Activated naive CD4-positive, alpha-beta T cell treated with anti-CD3 and anti-CD28 coated beads, Interleukin-2, amount 50 U/mL, for 24 hours (primary cell): ENCODE measurements around the gene TRPM3.

ENCODE experiments used
- H3K27ac Mint-ChIP-seq: one replicate; pipeline ENCODE4 v1.8.0; 2021; ENCODE audit warnings: mild to moderate bottlenecking, mixed read lengths
- H3K27me3 Mint-ChIP-seq: one replicate; pipeline ENCODE4 v1.8.0; 2021; ENCODE audit warnings: mixed read lengths
- H3K36me3 Mint-ChIP-seq: one replicate; pipeline ENCODE4 v1.8.0; 2021; ENCODE audit warnings: mixed read lengths
- H3K4me1 Mint-ChIP-seq: one replicate; pipeline ENCODE4 v1.8.0; 2021; ENCODE audit warnings: mixed read lengths
- H3K4me3 Mint-ChIP-seq: one replicate; pipeline ENCODE4 v1.8.0; 2021; ENCODE audit warnings: mild to moderate bottlenecking, mixed read lengths
- H3K9me3 Mint-ChIP-seq: one replicate; pipeline ENCODE4 v1.8.0; 2021; ENCODE audit warnings: mixed read lengths

The TRPM3 gene

GRCh38 chr9:70569070-70569772 is 552.2 kb downstream of the TRPM3 start:
- H3K9me3 Mint-ChIP-seq = no peaks in the 10 kb centered on the region
- no peaks in the 10 kb centered on the region for H3K27me3 Mint-ChIP-seq
- no peak overlapping the region for H3K4me3 Mint-ChIP-seq
- H3K4me1 Mint-ChIP-seq = peaks cover 19% of the 10 kb centered on the region
- H3K27ac Mint-ChIP-seq = no peak overlapping the region
- H3K36me3 Mint-ChIP-seq = no peaks in the 10 kb centered on the region

- no peaks in the 10 kb centered on the region for H3K9me3 Mint-ChIP-seq
- no peaks in the 10 kb centered on the region for H3K36me3 Mint-ChIP-seq
- peaks cover 36% of the 10 kb centered on the region for H3K4me1 Mint-ChIP-seq
- H3K4me3 Mint-ChIP-seq = no peak overlapping the region
- no peaks in the 10 kb centered on the region for H3K27me3 Mint-ChIP-seq
- H3K27ac Mint-ChIP-seq = no peak overlapping the region
Observed at GRCh38 chr9:70567511-70567910, 553.9 kb downstream of the TRPM3 start.

- Mint-ChIP-seq H3K36me3 (no peaks in the 10 kb centered on the region), H3K9me3 (no peaks in the 10 kb centered on the region), H3K27ac (no peak overlapping the region), H3K4me1 (peaks cover 41% of the 10 kb centered on the region), H3K4me3 (no peak overlapping the region), H3K27me3 (no peaks in the 10 kb centered on the region)
Observed at GRCh38 chr9:70566751-70567150, 554.7 kb downstream of the TRPM3 start.

GRCh38 chr9:70566066-70566465 is 555.4 kb downstream of the TRPM3 start:
- peaks cover 48% of the 10 kb centered on the region for H3K4me1 Mint-ChIP-seq
- no peaks in the 10 kb centered on the region for H3K36me3 Mint-ChIP-seq
- H3K9me3 Mint-ChIP-seq = no peaks in the 10 kb centered on the region
- no peaks in the 10 kb centered on the region for H3K27me3 Mint-ChIP-seq
- H3K27ac Mint-ChIP-seq = peak overlapping the region; percentile 38
- no peak overlapping the region for H3K4me3 Mint-ChIP-seq

GRCh38 chr9:70564468-70565335 is 556.7 kb downstream of the TRPM3 start:
- H3K4me3 Mint-ChIP-seq = peak overlapping the region; percentile 54
- no peaks in the 10 kb centered on the region for H3K36me3 Mint-ChIP-seq
- H3K27me3 Mint-ChIP-seq = no peaks in the 10 kb centered on the region
- no peaks in the 10 kb centered on the region for H3K9me3 Mint-ChIP-seq
- peaks cover 52% of the 10 kb centered on the region for H3K4me1 Mint-ChIP-seq
- H3K27ac Mint-ChIP-seq = peak overlapping the region; percentile 92

- Mint-ChIP-seq H3K27me3 (no peaks in the 10 kb centered on the region), H3K27ac (peak overlapping the region; percentile 92), H3K4me1 (peaks cover 56% of the 10 kb centered on the region), H3K4me3 (peak overlapping the region; percentile 54), H3K36me3 (no peaks in the 10 kb centered on the region), H3K9me3 (no peaks in the 10 kb centered on the region)
Observed at GRCh38 chr9:70563431-70564204, 557.8 kb downstream of the TRPM3 start.

- H3K4me3 Mint-ChIP-seq = peak overlapping the region; percentile 54
- peaks cover 56% of the 10 kb centered on the region for H3K4me1 Mint-ChIP-seq
- H3K27me3 Mint-ChIP-seq = no peaks in the 10 kb centered on the region
- no peaks in the 10 kb centered on the region for H3K36me3 Mint-ChIP-seq
- H3K27ac Mint-ChIP-seq = peak overlapping the region; percentile 92
- H3K9me3 Mint-ChIP-seq = no peaks in the 10 kb centered on the region
Observed at GRCh38 chr9:70563010-70563409, 558.4 kb downstream of the TRPM3 start.

- peaks cover 56% of the 10 kb centered on the region for H3K4me1 Mint-ChIP-seq
- peak overlapping the region; percentile 13 for H3K27ac Mint-ChIP-seq
- H3K4me3 Mint-ChIP-seq = no peak overlapping the region
- no peaks in the 10 kb centered on the region for H3K36me3 Mint-ChIP-seq
- no peaks in the 10 kb centered on the region for H3K9me3 Mint-ChIP-seq
- H3K27me3 Mint-ChIP-seq = no peaks in the 10 kb centered on the region
Observed at GRCh38 chr9:70561786-70562395, 559.5 kb downstream of the TRPM3 start.

- Mint-ChIP-seq H3K36me3 (no peaks in the 10 kb centered on the region), H3K4me3 (no peak overlapping the region), H3K9me3 (no peaks in the 10 kb centered on the region), H3K27me3 (no peaks in the 10 kb centered on the region), H3K27ac (peak overlapping the region; percentile 13), H3K4me1 (peaks cover 49% of the 10 kb centered on the region)
Observed at GRCh38 chr9:70561111-70561510, 560.3 kb downstream of the TRPM3 start.

- peak overlapping the region; percentile 19 for H3K27ac Mint-ChIP-seq
- H3K36me3 Mint-ChIP-seq = no peaks in the 10 kb centered on the region
- H3K27me3 Mint-ChIP-seq = no peaks in the 10 kb centered on the region
- no peak overlapping the region for H3K4me3 Mint-ChIP-seq
- no peaks in the 10 kb centered on the region for H3K9me3 Mint-ChIP-seq
- peaks cover 35% of the 10 kb centered on the region for H3K4me1 Mint-ChIP-seq
Observed at GRCh38 chr9:70559102-70559501, 562.3 kb downstream of the TRPM3 start.

GRCh38 chr9:70557661-70558369 is 563.6 kb downstream of the TRPM3 start:
- H3K4me1 Mint-ChIP-seq = peaks cover 27% of the 10 kb centered on the region
- no peaks in the 10 kb centered on the region for H3K36me3 Mint-ChIP-seq
- H3K9me3 Mint-ChIP-seq = no peaks in the 10 kb centered on the region
- no peak overlapping the region for H3K4me3 Mint-ChIP-seq
- no peak overlapping the region for H3K27ac Mint-ChIP-seq
- H3K27me3 Mint-ChIP-seq = no peaks in the 10 kb centered on the region

GRCh38 chr9:70556771-70557170 is 564.6 kb downstream of the TRPM3 start:
- Mint-ChIP-seq H3K9me3 (no peaks in the 10 kb centered on the region), H3K4me1 (peaks cover 20% of the 10 kb centered on the region), H3K36me3 (no peaks in the 10 kb centered on the region), H3K27me3 (no peaks in the 10 kb centered on the region), H3K27ac (no peak overlapping the region), H3K4me3 (no peak overlapping the region)

- Mint-ChIP-seq H3K27me3 (no peaks in the 10 kb centered on the region), H3K9me3 (no peaks in the 10 kb centered on the region), H3K4me1 (peaks cover 9% of the 10 kb centered on the region), H3K36me3 (no peaks in the 10 kb centered on the region), H3K4me3 (no peak overlapping the region), H3K27ac (no peak overlapping the region)
Observed at GRCh38 chr9:70554881-70555280, 566.5 kb downstream of the TRPM3 start.

GRCh38 chr9:70553707-70554673 is 567.4 kb downstream of the TRPM3 start:
- Mint-ChIP-seq H3K4me3 (no peak overlapping the region), H3K27me3 (no peaks in the 10 kb centered on the region), H3K27ac (no peak overlapping the region)

More at GRCh38 chr9:70553707-70554673, 567.4 kb downstream of the TRPM3 start:
- no peaks in the 10 kb centered on the region for H3K9me3 Mint-ChIP-seq
- no peaks in the 10 kb centered on the region for H3K36me3 Mint-ChIP-seq
- peaks cover 5% of the 10 kb centered on the region for H3K4me1 Mint-ChIP-seq
